Retinal pigment epithelial cell (primary cell): Measurements from ENCODE around the gene TREH.
A peak's percentile ranks its signal among the peaks of the same experiment; 100 is the strongest.

Experiments used
- DNase-seq: peaks from one replicate; pipeline ENCODE4 v3.0.0-alpha.2; 2010; ENCODE audit warnings: low read depth
- H3K4me3 ChIP-seq: 2 replicates; pipeline ENCODE4 v1.5.1; 2011; ENCODE audit warnings: mild to moderate bottlenecking, low read length, control low read depth, moderate library complexity
- TF ChIP-seq, protein P1 (sequence below): conservative IDR thresholded peaks from 2 replicates; pipeline ENCODE4 v1.5.1; 2011; ENCODE audit warnings: low read depth, low read length, control low read depth, inconsistent platforms

TREH gene

DNA sequence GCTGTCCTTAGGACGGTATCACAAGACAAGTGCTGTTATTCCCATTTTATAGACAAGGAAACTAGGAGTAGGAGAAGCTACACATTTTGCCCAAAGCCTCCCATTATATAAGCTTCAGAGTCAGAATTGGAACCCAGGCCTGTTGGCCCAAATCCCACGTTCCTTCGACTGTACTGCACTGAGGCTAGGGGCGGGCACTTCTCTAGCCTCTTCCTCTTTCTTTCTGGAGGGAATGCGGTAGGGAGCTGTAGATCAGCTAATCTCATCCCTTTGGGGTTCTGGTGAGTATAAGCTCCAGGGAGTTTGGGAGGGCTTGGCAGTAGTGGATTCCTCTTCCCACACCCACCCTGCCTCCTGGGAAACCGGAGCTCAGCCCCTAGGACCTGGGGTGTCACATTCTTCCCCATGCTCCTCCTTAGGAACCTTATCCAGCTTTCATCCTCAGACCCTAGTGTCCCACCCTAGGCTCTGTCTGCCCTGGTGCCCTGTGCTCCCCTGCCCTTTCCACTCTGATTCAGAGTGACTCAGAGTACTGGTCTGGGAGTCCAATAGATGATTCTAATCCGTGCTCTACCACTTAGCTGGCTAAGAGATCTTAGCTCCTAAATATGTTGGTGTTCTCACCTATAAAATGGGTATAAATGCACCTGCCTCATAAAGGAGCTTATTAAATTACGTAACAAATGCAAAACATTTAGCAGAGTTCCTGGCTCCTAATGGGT lies 42.7 kb downstream of the TREH start:
- TF ChIP-seq, protein P1, sequence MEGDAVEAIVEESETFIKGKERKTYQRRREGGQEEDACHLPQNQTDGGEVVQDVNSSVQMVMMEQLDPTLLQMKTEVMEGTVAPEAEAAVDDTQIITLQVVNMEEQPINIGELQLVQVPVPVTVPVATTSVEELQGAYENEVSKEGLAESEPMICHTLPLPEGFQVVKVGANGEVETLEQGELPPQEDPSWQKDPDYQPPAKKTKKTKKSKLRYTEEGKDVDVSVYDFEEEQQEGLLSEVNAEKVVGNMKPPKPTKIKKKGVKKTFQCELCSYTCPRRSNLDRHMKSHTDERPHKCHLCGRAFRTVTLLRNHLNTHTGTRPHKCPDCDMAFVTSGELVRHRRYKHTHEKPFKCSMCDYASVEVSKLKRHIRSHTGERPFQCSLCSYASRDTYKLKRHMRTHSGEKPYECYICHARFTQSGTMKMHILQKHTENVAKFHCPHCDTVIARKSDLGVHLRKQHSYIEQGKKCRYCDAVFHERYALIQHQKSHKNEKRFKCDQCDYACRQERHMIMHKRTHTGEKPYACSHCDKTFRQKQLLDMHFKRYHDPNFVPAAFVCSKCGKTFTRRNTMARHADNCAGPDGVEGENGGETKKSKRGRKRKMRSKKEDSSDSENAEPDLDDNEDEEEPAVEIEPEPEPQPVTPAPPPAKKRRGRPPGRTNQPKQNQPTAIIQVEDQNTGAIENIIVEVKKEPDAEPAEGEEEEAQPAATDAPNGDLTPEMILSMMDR, result no peak
- H3K4me3 ChIP-seq, result no peak overlapping the region
- no peak for DNase-seq

- TF ChIP-seq, protein P1, result no peak
- H3K4me3 ChIP-seq, result no peak overlapping the region
- DNase-seq, result no peak
Measured at GRCh38 chr11:118635642-118636041, 43.8 kb downstream of the TREH start.

DNA sequence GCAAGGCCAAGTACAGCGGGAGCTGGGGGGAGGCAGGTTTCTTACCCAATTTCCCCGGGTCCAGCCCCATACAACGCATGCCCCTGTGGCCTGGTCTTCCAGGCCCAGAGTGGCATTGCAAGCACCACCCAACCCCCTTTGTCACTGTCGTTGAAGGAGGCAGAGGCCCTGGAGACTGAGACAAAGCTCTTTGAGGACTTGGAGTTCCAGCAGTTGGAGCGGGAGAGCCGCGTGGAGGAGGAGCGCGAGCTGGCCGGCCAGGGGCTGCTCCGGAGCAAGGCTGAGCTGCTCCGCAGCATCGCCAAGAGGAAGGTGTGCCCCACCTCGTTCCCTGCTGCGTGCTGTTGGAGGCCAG lies 44.2 kb downstream of the TREH start:
- H3K4me3 ChIP-seq, result peak overlapping the region; percentile 6
- TF ChIP-seq, protein P1, result no peak
- no peak for DNase-seq

- peak; percentile 31 for DNase-seq
- TF ChIP-seq, protein P1, result peak; percentile 22
- H3K4me3 ChIP-seq, result peak overlapping the region; percentile 18
Measured at GRCh38 chr11:118634431-118635236, 44.8 kb downstream of the TREH start.

- no peak for DNase-seq
- no peak overlapping the region for H3K4me3 ChIP-seq
- TF ChIP-seq, protein P1, result no peak
Measured at GRCh38 chr11:118633979-118634378, 45.5 kb downstream of the TREH start.

GRCh38 chr11:118633319-118633690 lies 46.1 kb downstream of the TREH start:
- H3K4me3 ChIP-seq, result no peak overlapping the region
- TF ChIP-seq, protein P1, result no peak
- DNase-seq, result no peak
